Testis (tissue), 3 donors: ENCODE results near the gene KLF8. TPM values are rescaled to one million over a fixed set of nuclear protein-coding genes. Genes with fewer than 3 reads are reported as not detected.

Experiments
- DNase-seq: peaks from one replicate; pipeline ENCODE4 v3.0.0-alpha.2; 2019
- H3K27ac ChIP-seq, 2 donors: fragments of 200-600 bp; sonication (generic); one replicate each; pipeline ENCODE4 v1.5.1; 2019
- H3K27me3 ChIP-seq: fragments of 200-600 bp; sonication (generic); one replicate; pipeline ENCODE4 v1.5.1; 2019
- H3K36me3 ChIP-seq: fragments of 200-600 bp; sonication (generic); one replicate; pipeline ENCODE4 v1.5.1; 2017; ENCODE audit warnings: low read depth; ENCODE audit errors: missing control alignments
- H3K4me1 ChIP-seq: fragments of 200-600 bp; sonication (generic); one replicate; pipeline ENCODE4 v1.5.1; 2019
- H3K4me3 ChIP-seq, 2 donors: fragments of 200-600 bp; sonication (generic); one replicate each; pipeline ENCODE4 v1.5.1; 2017 to 2019
- H3K9me3 ChIP-seq: fragments of 200-600 bp; sonication (generic); one replicate; pipeline ENCODE4 v1.5.1; 2017
- CTCF ChIP-seq, 3 experiments: fragments of 450-650 bp in 2 of 3; fragments of 200-600 bp in 1 of 3; sonication (generic) in 1 of 3; IDR thresholded peaks; one replicate each; pipeline ENCODE4 v1.5.1; 2016 to 2019; ENCODE audit warnings: antibody characterized with exemption in 3 of 3, mild to moderate bottlenecking in 2 of 3, moderate library complexity in 1 of 3
- POLR2A ChIP-seq: fragments of 450-650 bp; IDR thresholded peaks from one replicate; pipeline ENCODE4 v1.6.1; 2017; ENCODE audit warnings: antibody characterized with exemption, mild to moderate bottlenecking, moderate library complexity
- WGBS, 2 donors: methylation state at CpG; one replicate each; pipeline ENCODE4 v1.1.5; 2018; 5-methylcytosine and 5-hydroxymethylcytosine counted together
- intact Hi-C: fragments of 100-400 bp; cut with DNase I; formaldehyde crosslinking; loops from one replicate; pipeline ENCODE4 v1.15.1; 2023; ENCODE audit warnings: low total_unique reads
- polyA plus RNA-seq: library from polyadenylated mRNA; stranded (reverse); fragments of 350-450 nt; fragmentation: Illumina TruSeq; extraction: RNeasy Lipid Tissue Mini Kit (QIAGEN cat#74804); gene quantifications from one replicate; pipeline ENCODE4 v1.2.3, GENCODE V29; 2014; ENCODE audit warnings: low read depth, low replicate concordance; ENCODE audit not compliant: insufficient read depth
- total RNA-seq, 2 donors: library from RNA; depleted of rRNA; stranded (reverse); fragments of >200 nt; gene quantifications; one replicate each; pipeline ENCODE4 v1.2.3, GENCODE V29; 2016

Gene KLF8
- total and polyA plus RNA-seq, 3 donors from 2014 or later = 8.0 to 21.4 (median 11.7) TPM

GRCh38 chrX:56268888-56269287, 36.7 kb downstream of the KLF8 start:
- Histone ChIP-seq H3K36me3 (no peaks in the 10 kb centered on the region), H3K9me3 (no peaks in the 10 kb centered on the region), H3K27me3 (no peaks in the 10 kb centered on the region), H3K4me3 (no peak overlapping the region), H3K27ac (no peak overlapping the region), H3K4me1 (no peaks in the 10 kb centered on the region)
- WGBS, 2 donors = 71% methylated on average over 1 of the region's 1 CpG; no CpG with 5 or more reads in 1 of the 2 donors
- intact Hi-C loops = no loop called here
- DNase-seq = no peak
- no peak for TF ChIP-seq CTCF (IDR thresholded peaks at IDR 0.05)
- no peak for TF ChIP-seq POLR2A

- TF ChIP-seq POLR2A (no peak), CTCF (IDR thresholded peaks at IDR 0.05) (no peak)
- Histone ChIP-seq H3K27me3 (no peaks in the 10 kb centered on the region), H3K36me3 (no peaks in the 10 kb centered on the region), H3K9me3 (no peaks in the 10 kb centered on the region), H3K4me1 (no peaks in the 10 kb centered on the region), H3K4me3 (no peak overlapping the region), H3K27ac (no peak overlapping the region)
- WGBS, 2 donors = 90 to 100% methylated on average over 1 of the region's 1 CpG
- intact Hi-C loops = no loop called here
- DNase-seq = no peak
Observed at GRCh38 chrX:56278692-56279091, 46.5 kb downstream of the KLF8 start.

- 89 to 100% methylated on average over 2 of the region's 2 CpGs for WGBS, 2 donors
- Histone ChIP-seq H3K36me3 (no peaks in the 10 kb centered on the region), H3K9me3 (no peaks in the 10 kb centered on the region), H3K27ac (no peak overlapping the region), H3K4me3 (no peak overlapping the region), H3K27me3 (no peaks in the 10 kb centered on the region), H3K4me1 (no peaks in the 10 kb centered on the region)
- intact Hi-C loops = no loop called here
- no peak for DNase-seq
- TF ChIP-seq CTCF (IDR thresholded peaks at IDR 0.05) (no peak), POLR2A (no peak)
Observed at GRCh38 chrX:56279863-56280262, 47.7 kb downstream of the KLF8 start.

- DNase-seq = no peak
- intact Hi-C loops = no loop called here
Observed at GRCh38 chrX:56281789-56282188, 49.6 kb downstream of the KLF8 start.

More at GRCh38 chrX:56281789-56282188, 49.6 kb downstream of the KLF8 start:
- Histone ChIP-seq H3K4me3 (no peak overlapping the region), H3K36me3 (no peaks in the 10 kb centered on the region), H3K27me3 (no peaks in the 10 kb centered on the region), H3K4me1 (no peaks in the 10 kb centered on the region), H3K27ac (no peak overlapping the region), H3K9me3 (no peaks in the 10 kb centered on the region)
- TF ChIP-seq CTCF (IDR thresholded peaks at IDR 0.05) (no peak), POLR2A (no peak)
